HG03060 (cell line): ENCODE results near the gene ZFHX3.

Experiments used
- ATAC-seq: cut with Tn5 transposase; IDR thresholded peaks from one replicate; pipeline ENCODE4 v1.9.1; 2021; ENCODE audit warnings: low read depth, moderate number of reproducible peaks; ENCODE audit not compliant: unreplicated experiment

The ZFHX3 gene

GRCh38 chr16:72958522-72959076 is 89.3 kb downstream of the ZFHX3 start:
- ATAC-seq: no peak

- no peak for ATAC-seq
Measured at GRCh38 chr16:72957303-72958277, 90.3 kb downstream of the ZFHX3 start.

- no peak for ATAC-seq
Measured at GRCh38 chr16:72956124-72957064, 91.5 kb downstream of the ZFHX3 start.

GRCh38 chr16:72952811-72953271 is 95.1 kb downstream of the ZFHX3 start:
- no peak for ATAC-seq

GRCh38 chr16:72952404-72952803 is 95.5 kb downstream of the ZFHX3 start:
- no peak for ATAC-seq

- ATAC-seq: no peak
Measured at GRCh38 chr16:72951916-72952315, 96.0 kb downstream of the ZFHX3 start.

- no peak for ATAC-seq
Measured at GRCh38 chr16:72950669-72951068, 97.3 kb downstream of the ZFHX3 start.

GRCh38 chr16:72948238-72948829 is 99.6 kb downstream of the ZFHX3 start:
- ATAC-seq: no peak

- no peak for ATAC-seq
Measured at GRCh38 chr16:72947379-72948237, 100.3 kb downstream of the ZFHX3 start.

- ATAC-seq: no peak
Measured at GRCh38 chr16:72946474-72947194, 101.3 kb downstream of the ZFHX3 start.

GRCh38 chr16:72946063-72946462 is 101.9 kb downstream of the ZFHX3 start:
- no peak for ATAC-seq

GRCh38 chr16:72945611-72946010 is 102.3 kb downstream of the ZFHX3 start:
- ATAC-seq: no peak

GRCh38 chr16:72944757-72945485 is 103.0 kb downstream of the ZFHX3 start:
- no peak for ATAC-seq

GRCh38 chr16:72942021-72942420 is 105.9 kb downstream of the ZFHX3 start:
- ATAC-seq: no peak

GRCh38 chr16:72940886-72941285 is 107.0 kb downstream of the ZFHX3 start:
- ATAC-seq: no peak

GRCh38 chr16:72939247-72939646 is 108.7 kb downstream of the ZFHX3 start:
- no peak for ATAC-seq

GRCh38 chr16:72938795-72939164 is 109.1 kb downstream of the ZFHX3 start:
- ATAC-seq: no peak
